Sigmoid colon (tissue), 7 donors: ENCODE measurements around the gene GPR22. TPM values are rescaled to one million over a fixed set of nuclear protein-coding genes. Genes with fewer than 3 reads are reported as not detected.

Experiments used
- DNase-seq: peaks from one replicate; pipeline ENCODE4 v3.0.0-alpha.2; 2019
- H3K27ac ChIP-seq, 4 donors: fragments of 200-600 bp; sonication (generic); one replicate each; pipeline ENCODE4 v1.5.1; 2016 to 2019; ENCODE audit warnings: mild to moderate bottlenecking in 1 of 4
- H3K27me3 ChIP-seq, 3 donors: fragments of 200-600 bp; sonication (generic); one replicate each; pipeline ENCODE4 v1.5.1; 2019; ENCODE audit warnings: mild to moderate bottlenecking in 1 of 3
- H3K36me3 ChIP-seq, 4 donors: fragments of 200-600 bp; sonication (generic); one replicate each; pipeline ENCODE4 v1.5.1; 2016 to 2019
- H3K4me1 ChIP-seq, 4 donors: fragments of 200-600 bp; sonication (generic); one replicate each; pipeline ENCODE4 v1.5.1; 2017 to 2019
- H3K4me3 ChIP-seq, 4 donors: fragments of 200-600 bp; sonication (generic); one replicate each; pipeline ENCODE4 v1.5.1; 2017 to 2019; ENCODE audit warnings: mild to moderate bottlenecking in 2 of 4, moderate library complexity in 1 of 4
- H3K9me3 ChIP-seq, 4 donors: fragments of 200-600 bp in 3 of 4; sonication (generic) in 3 of 4; one replicate each; pipeline versions ENCODE4 v1.5.1 to v1.6.1; 2013 to 2019
- CTCF ChIP-seq, 4 experiments: fragments of 450-650 bp in 3 of 4; fragments of 200-600 bp in 1 of 4; IDR thresholded peaks; one replicate each; pipeline ENCODE4 v1.5.1; 2016 to 2019; ENCODE audit warnings: antibody characterized with exemption in 4 of 4, mild to moderate bottlenecking in 3 of 4, moderate library complexity in 2 of 4
- EP300 ChIP-seq, 4 donors: sonication (generic); formaldehyde crosslinking; IDR thresholded peaks; one replicate each; pipeline ENCODE4 v1.6.1; 2017; ENCODE audit warnings: antibody characterized with exemption in 4 of 4
- POLR2A ChIP-seq, 2 donors: fragments of 450-650 bp; IDR thresholded peaks; one replicate each; pipeline ENCODE4 v1.6.1; 2016; ENCODE audit warnings: antibody characterized with exemption in 2 of 2, mild to moderate bottlenecking in 2 of 2, moderate library complexity in 2 of 2
- POLR2AphosphoS5 ChIP-seq, 4 donors: sonication (generic); formaldehyde crosslinking; IDR thresholded peaks; one replicate each; pipeline ENCODE4 v1.6.1; 2017; ENCODE audit warnings: antibody characterized with exemption in 4 of 4
- WGBS, 2 donors: extraction: QIAGEN DNeasy Blood & Tissue Kit; methylation state at CpG; one replicate each; pipeline ENCODE4 v1.1.7; 2013; 5-methylcytosine and 5-hydroxymethylcytosine counted together
- intact Hi-C: fragments of 100-400 bp; cut with DNase I; formaldehyde crosslinking; loops from one replicate; pipeline ENCODE4 v1.15.1; 2023
- polyA plus RNA-seq, 3 donors: library from polyadenylated mRNA; stranded (reverse); fragments of 200-250 nt; gene quantifications; one replicate each; pipeline ENCODE4 v1.2.3, GENCODE V29; 2013
- total RNA-seq, 4 donors: library from RNA; depleted of rRNA; stranded (reverse); fragments of >200 nt; gene quantifications; one replicate each; pipeline ENCODE4 v1.1.0, GENCODE V29; 2016
- donor health status: healthy with polysubstance abuse.
- donor health status: Bipolar disorder and iron deficiency.
- donor health status: healthy.

GPR22 gene
- total and polyA plus RNA-seq, 7 donors, result 0.10 to 1.1 (median 0.55) TPM; not detected in 3

GRCh38 chr7:107442678-107443077, 27.2 kb upstream of the GPR22 start:
- intact Hi-C loops, result no loop called here
- Histone ChIP-seq H3K4me1 (no peaks in the 10 kb centered on the region), H3K9me3 (no peaks in the 10 kb centered on the region), H3K27ac (no peak overlapping the region), H3K36me3 (no peaks in the 10 kb centered on the region), H3K27me3 (no peaks in the 10 kb centered on the region), H3K4me3 (no peak overlapping the region)
- TF ChIP-seq POLR2A (IDR thresholded peaks at IDR 0.05) (no peak), POLR2AphosphoS5 (IDR thresholded peaks at IDR 0.05) (no peak), EP300 (IDR thresholded peaks at IDR 0.05) (no peak), CTCF (IDR thresholded peaks at IDR 0.05) (no peak)
- DNase-seq, result no peak
- 99 to 100% methylated on average over 1 of the region's 1 CpG for WGBS, 2 donors

GRCh38 chr7:107446531-107446930, 23.3 kb upstream of the GPR22 start:
- H3K36me3 ChIP-seq, result no peaks in the 10 kb centered on the region
- DNase-seq, result no peak
- H3K27me3 ChIP-seq, result no peaks in the 10 kb centered on the region
- WGBS, 2 donors, result 95 to 96% methylated on average over 1 of the region's 1 CpG
- no peaks in the 10 kb centered on the region for H3K9me3 ChIP-seq
- H3K4me1 ChIP-seq, result no peaks in the 10 kb centered on the region
- H3K4me3 ChIP-seq, result no peak overlapping the region
- no peak overlapping the region for H3K27ac ChIP-seq
- intact Hi-C loops, result no loop called here
- TF ChIP-seq CTCF (IDR thresholded peaks at IDR 0.05) (no peak), EP300 (IDR thresholded peaks at IDR 0.05) (no peak), POLR2A (IDR thresholded peaks at IDR 0.05) (no peak), POLR2AphosphoS5 (IDR thresholded peaks at IDR 0.05) (no peak)

DNA sequence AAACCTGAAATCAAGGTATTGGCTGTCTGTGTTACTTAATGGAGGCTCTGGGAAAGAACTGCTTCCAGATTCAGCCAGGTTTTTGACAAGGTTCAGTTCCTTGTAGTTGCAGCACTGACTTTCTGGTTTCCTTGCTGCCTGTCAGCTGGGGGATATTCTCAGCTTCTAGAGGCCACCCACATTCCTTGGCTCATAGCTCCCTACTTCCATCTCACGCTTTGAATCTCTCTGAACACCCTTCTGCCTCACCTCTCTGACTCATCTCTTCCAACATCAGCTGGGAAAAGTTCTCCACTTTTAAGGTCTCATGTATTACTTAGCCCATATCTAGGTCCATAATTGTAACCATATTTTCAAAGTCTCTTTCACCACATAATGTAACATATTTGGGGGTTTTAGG, 22.9 kb upstream of the GPR22 start:
- no peak overlapping the region for H3K27ac ChIP-seq
- H3K27me3 ChIP-seq, result no peaks in the 10 kb centered on the region
- no peaks in the 10 kb centered on the region for H3K4me1 ChIP-seq
- intact Hi-C loops, result no loop called here
- no peaks in the 10 kb centered on the region for H3K36me3 ChIP-seq
- no peak for DNase-seq
- 89 to 96% methylated on average over 1 of the region's 1 CpG for WGBS, 2 donors
- TF ChIP-seq POLR2AphosphoS5 (IDR thresholded peaks at IDR 0.05), result no peak
- TF ChIP-seq CTCF (IDR thresholded peaks at IDR 0.05), result no peak
- TF ChIP-seq POLR2A (IDR thresholded peaks at IDR 0.05), result no peak
- TF ChIP-seq EP300 (IDR thresholded peaks at IDR 0.05), result no peak
- no peaks in the 10 kb centered on the region for H3K9me3 ChIP-seq
- H3K4me3 ChIP-seq, result no peak overlapping the region

- H3K9me3 ChIP-seq, result no peaks in the 10 kb centered on the region
- TF ChIP-seq POLR2A (IDR thresholded peaks at IDR 0.05) (no peak), CTCF (IDR thresholded peaks at IDR 0.05) (no peak)
- WGBS, 2 donors, result 97 to 99% methylated on average over 1 of the region's 1 CpG
- no peaks in the 10 kb centered on the region for H3K4me1 ChIP-seq
- no peaks in the 10 kb centered on the region for H3K36me3 ChIP-seq
- intact Hi-C loops, result no loop called here
- no peaks in the 10 kb centered on the region for H3K27me3 ChIP-seq
- no peak overlapping the region for H3K27ac ChIP-seq
- H3K4me3 ChIP-seq, result no peak overlapping the region
- no peak for DNase-seq
These were observed 18.9 kb upstream of the GPR22 start for GRCh38 chr7:107450970-107451369.

DNA sequence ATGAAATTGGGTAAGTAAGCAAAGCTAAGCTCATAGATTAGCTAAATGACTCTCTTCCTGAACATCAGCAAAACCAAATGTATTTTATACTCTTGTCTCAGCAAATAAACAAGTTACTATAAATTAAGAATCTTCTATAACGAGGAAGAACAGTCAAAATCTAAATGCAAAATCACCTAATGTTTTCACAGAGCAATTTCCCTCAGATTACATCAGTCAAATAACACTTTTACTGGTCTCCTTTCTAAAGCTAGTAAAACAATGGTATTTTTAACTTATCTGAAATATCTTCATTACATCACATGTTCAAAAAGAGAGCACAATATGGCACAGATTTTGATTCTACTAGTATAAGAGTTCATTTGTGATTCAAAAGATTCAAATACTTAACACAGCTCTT, 16.5 kb upstream of the GPR22 start:
- Histone ChIP-seq H3K4me1 (no peaks in the 10 kb centered on the region), H3K27ac (no peak overlapping the region), H3K27me3 (no peaks in the 10 kb centered on the region), H3K9me3 (no peaks in the 10 kb centered on the region), H3K36me3 (no peaks in the 10 kb centered on the region), H3K4me3 (no peak overlapping the region)
- intact Hi-C loops, result no loop called here
- WGBS, 2 donors, result 91 to 97% methylated on average over 1 of the region's 1 CpG
- no peak for DNase-seq
- TF ChIP-seq POLR2AphosphoS5 (IDR thresholded peaks at IDR 0.05) (no peak), POLR2A (IDR thresholded peaks at IDR 0.05) (no peak), EP300 (IDR thresholded peaks at IDR 0.05) (no peak), CTCF (IDR thresholded peaks at IDR 0.05) (no peak)
